ENCODE measurements around the gene DCXR.

Gene DCXR

GRCh38 chr17:82008941-82009405, 28.5 kb downstream of the DCXR start:
- no peak for FAIRE-seq

GRCh38 chr17:82008258-82008940, 29.1 kb downstream of the DCXR start:
- no peak for FAIRE-seq

GRCh38 chr17:82007495-82008257, 29.8 kb downstream of the DCXR start:
- no peak for FAIRE-seq

GRCh38 chr17:82007228-82007494, 30.3 kb downstream of the DCXR start:
- FAIRE-seq = no peak

- FAIRE-seq = no peak
Observed at GRCh38 chr17:82006468-82007227, 30.8 kb downstream of the DCXR start.

GRCh38 chr17:82005701-82006348, 31.7 kb downstream of the DCXR start:
- FAIRE-seq = no peak

GRCh38 chr17:82004517-82005455, 32.7 kb downstream of the DCXR start:
- FAIRE-seq = no peak

- no peak for FAIRE-seq
Observed at GRCh38 chr17:82003411-82004381, 33.8 kb downstream of the DCXR start.

GRCh38 chr17:82001571-82002056, 35.9 kb downstream of the DCXR start:
- FAIRE-seq = no peak

GRCh38 chr17:82000803-82001570, 36.5 kb downstream of the DCXR start:
- FAIRE-seq = no peak

- no peak for FAIRE-seq
Observed at GRCh38 chr17:81999976-82000802, 37.3 kb downstream of the DCXR start.

GRCh38 chr17:81999587-81999975, 37.9 kb downstream of the DCXR start:
- FAIRE-seq = no peak

GRCh38 chr17:81998691-81999438, 38.6 kb downstream of the DCXR start:
- FAIRE-seq = no peak

- no peak for FAIRE-seq
Observed at GRCh38 chr17:81998212-81998611, 39.3 kb downstream of the DCXR start.

- no peak for FAIRE-seq
Observed at GRCh38 chr17:81996757-81997441, 40.6 kb downstream of the DCXR start.

GRCh38 chr17:81996232-81996756, 41.2 kb downstream of the DCXR start:
- no peak for FAIRE-seq

All from colon (tissue), 2 donors.